Mammary epithelial cell (primary cell): ENCODE measurements around the gene EEF1E1.

Experiments
- CTCF ChIP-seq, 2 donors: IDR thresholded peaks in 1 of 2; conservative IDR thresholded peaks in 1 of 2; 2 replicates each; pipeline ENCODE4 v1.5.1; 2011 to 2012; ENCODE audit warnings: inconsistent platforms in 2 of 2, low read length in 2 of 2, mild to moderate bottlenecking in 2 of 2, control low read depth in 1 of 2, low read depth in 1 of 2; ENCODE audit not compliant: insufficient read depth in 1 of 2; ENCODE audit errors: extremely low read depth in 1 of 2
- EZH2 ChIP-seq: IDR thresholded peaks from 2 replicates; pipeline ENCODE4 v1.6.1; 2012; ENCODE audit warnings: low read length, inconsistent platforms, borderline replicate concordance

- TF ChIP-seq CTCF (conservative IDR thresholded peaks at IDR 0.05 in 1 of 2, IDR thresholded peaks at IDR 0.05 in 1 of 2; ENCODE audit: extremely low read depth in 1 of 2, insufficient read depth in 1 of 2, low read depth in 1 of 2, low read length in 2 of 2) (no peak), EZH2 (no peak)
Measured at GRCh38 chr6:8137529-8137939, 35.2 kb upstream of the EEF1E1 start.
